ENCODE results near the gene MBP.

MBP gene

DNA sequence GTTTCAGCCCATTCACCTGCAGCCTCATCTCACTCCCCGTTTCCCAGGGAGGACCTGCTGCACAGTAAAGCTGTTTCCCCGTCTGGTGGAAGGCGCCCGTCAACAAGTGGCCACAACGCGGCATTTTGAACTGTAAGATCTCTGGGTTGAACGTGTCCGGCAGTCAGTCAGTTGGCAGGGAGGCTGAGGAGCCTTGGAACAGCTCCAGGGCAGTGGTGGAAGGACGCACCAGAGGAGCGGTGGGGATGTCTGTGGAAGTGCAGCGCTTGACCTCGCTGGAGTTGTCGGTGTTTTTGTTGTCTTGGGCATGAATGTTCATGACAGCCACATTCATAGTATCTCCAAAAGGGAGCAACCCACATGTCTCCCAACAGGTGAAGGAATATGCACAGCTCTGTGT, 31.4 kb upstream of the MBP start:
- Histone ChIP-seq H3K4me1 (ENCODE audit: control insufficient read depth, insufficient read depth, low read length) (no peaks in the 10 kb centered on the region), H3K4me3 (ENCODE audit: low read length) (no peak overlapping the region), H3K36me3 (ENCODE audit: control insufficient read depth, insufficient read depth, low read length) (no peaks in the 10 kb centered on the region)

DNA sequence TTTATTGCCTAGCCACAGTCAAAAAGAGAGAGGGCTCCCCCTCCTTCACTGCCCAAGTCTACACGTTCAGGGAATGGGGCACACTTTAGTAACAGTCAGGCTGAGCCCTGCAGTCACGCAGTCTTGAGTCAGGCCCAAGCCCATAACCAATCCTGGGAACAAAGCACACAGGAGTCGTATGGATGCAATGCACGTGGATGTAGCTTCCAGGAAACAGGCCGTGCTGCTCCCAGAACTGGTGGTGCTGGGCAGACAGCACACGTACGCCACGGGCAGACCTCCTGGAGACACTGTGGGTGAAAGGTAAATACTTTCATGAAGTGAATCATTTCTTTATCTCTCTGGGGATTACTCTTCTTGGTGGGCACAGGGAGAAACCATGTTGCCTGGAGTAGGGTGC, 30.0 kb upstream of the MBP start:
- Histone ChIP-seq H3K9ac (ENCODE audit: low read length) (no peak overlapping the region), H3K27ac (ENCODE audit: low read depth, low read length) (no peak overlapping the region), H3K4me3 (ENCODE audit: low read length) (no peak overlapping the region), H3K27me3 (ENCODE audit: control insufficient read depth, insufficient read depth, low read length) (no peaks in the 10 kb centered on the region), H3K36me3 (ENCODE audit: control insufficient read depth, insufficient read depth, low read length) (no peaks in the 10 kb centered on the region), H3K4me1 (ENCODE audit: control insufficient read depth, insufficient read depth, low read length) (no peaks in the 10 kb centered on the region)

More for the DNA sequence above, 31.4 kb upstream of the MBP start:
- Histone ChIP-seq H3K9ac (ENCODE audit: low read length) (no peak overlapping the region), H3K27me3 (ENCODE audit: control insufficient read depth, insufficient read depth, low read length) (no peaks in the 10 kb centered on the region), H3K27ac (ENCODE audit: low read depth, low read length) (no peak overlapping the region)

DNA sequence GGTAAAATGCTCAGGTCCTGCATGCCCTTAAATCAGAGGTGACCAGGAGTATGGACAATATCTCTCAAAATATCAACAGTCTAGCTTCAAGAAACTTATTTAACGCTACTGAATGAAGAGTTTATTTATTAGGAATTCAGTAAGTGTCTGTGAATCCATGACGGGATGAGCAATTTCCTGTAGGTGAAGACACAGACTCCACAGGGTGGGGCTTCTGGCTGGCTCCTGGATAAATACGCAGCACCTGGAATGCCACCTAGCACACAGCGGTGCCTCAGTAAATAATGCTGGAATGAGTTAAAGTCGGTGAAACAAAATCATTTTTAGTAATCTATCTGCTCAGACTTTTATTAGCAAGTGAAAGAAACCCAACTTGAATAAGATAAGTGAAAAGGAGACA, 29.4 kb upstream of the MBP start:
- Histone ChIP-seq H3K27ac (ENCODE audit: low read depth, low read length) (no peak overlapping the region), H3K9ac (ENCODE audit: low read length) (no peak overlapping the region), H3K4me3 (ENCODE audit: low read length) (no peak overlapping the region), H3K4me1 (ENCODE audit: control insufficient read depth, insufficient read depth, low read length) (no peaks in the 10 kb centered on the region), H3K27me3 (ENCODE audit: control insufficient read depth, insufficient read depth, low read length) (no peaks in the 10 kb centered on the region), H3K36me3 (ENCODE audit: control insufficient read depth, insufficient read depth, low read length) (no peaks in the 10 kb centered on the region)

DNA sequence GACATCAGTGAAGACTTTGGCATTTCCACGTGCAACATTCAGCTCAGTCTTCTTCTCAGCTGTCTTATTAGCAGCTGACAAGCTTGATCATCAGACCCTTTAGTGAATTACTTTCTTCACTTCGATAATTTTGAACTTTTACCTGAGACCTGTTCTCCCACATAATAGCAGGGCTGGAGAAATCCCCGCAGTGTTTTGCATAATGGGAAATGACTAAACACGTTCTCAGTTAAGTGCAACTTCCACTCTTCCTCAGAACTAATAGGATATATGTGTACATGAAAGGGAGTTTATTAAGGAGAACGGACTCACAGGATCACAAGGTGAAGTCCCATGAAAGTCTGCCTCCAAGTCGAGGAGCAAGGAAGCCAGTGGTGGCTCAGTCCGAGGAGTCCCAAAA, 28.8 kb upstream of the MBP start:
- H3K9ac ChIP-seq (ENCODE audit: low read length): no peak overlapping the region
- no peak overlapping the region for H3K27ac ChIP-seq (ENCODE audit: low read depth, low read length)
- H3K36me3 ChIP-seq (ENCODE audit: control insufficient read depth, insufficient read depth, low read length): no peaks in the 10 kb centered on the region
- H3K27me3 ChIP-seq (ENCODE audit: control insufficient read depth, insufficient read depth, low read length): no peaks in the 10 kb centered on the region
- no peaks in the 10 kb centered on the region for H3K4me1 ChIP-seq (ENCODE audit: control insufficient read depth, insufficient read depth, low read length)
- H3K4me3 ChIP-seq (ENCODE audit: low read length): no peak overlapping the region

DNA sequence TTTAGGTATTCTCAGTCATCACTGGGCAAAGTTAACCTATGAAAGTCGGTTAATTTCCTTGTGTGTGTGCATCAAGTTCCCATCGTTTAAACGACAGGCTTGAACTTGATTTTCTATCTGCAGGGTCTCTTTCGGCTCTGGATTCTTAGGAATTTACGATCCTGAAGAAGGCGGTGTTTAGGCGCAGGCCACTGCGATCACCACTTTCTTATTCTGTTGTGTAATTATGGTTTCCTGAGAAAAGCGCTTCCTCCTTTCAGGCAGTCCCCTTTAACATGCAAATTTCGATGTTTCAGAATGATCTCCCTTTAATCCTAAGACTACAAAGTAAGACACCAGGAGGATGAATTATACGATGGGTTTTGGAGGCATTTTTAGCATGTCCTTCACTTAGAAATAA, 27.9 kb upstream of the MBP start:
- Histone ChIP-seq H3K4me3 (ENCODE audit: low read length) (no peak overlapping the region), H3K27me3 (ENCODE audit: control insufficient read depth, insufficient read depth, low read length) (no peaks in the 10 kb centered on the region), H3K36me3 (ENCODE audit: control insufficient read depth, insufficient read depth, low read length) (no peaks in the 10 kb centered on the region), H3K4me1 (ENCODE audit: control insufficient read depth, insufficient read depth, low read length) (no peaks in the 10 kb centered on the region), H3K9ac (ENCODE audit: low read length) (no peak overlapping the region), H3K27ac (ENCODE audit: low read depth, low read length) (no peak overlapping the region)

DNA sequence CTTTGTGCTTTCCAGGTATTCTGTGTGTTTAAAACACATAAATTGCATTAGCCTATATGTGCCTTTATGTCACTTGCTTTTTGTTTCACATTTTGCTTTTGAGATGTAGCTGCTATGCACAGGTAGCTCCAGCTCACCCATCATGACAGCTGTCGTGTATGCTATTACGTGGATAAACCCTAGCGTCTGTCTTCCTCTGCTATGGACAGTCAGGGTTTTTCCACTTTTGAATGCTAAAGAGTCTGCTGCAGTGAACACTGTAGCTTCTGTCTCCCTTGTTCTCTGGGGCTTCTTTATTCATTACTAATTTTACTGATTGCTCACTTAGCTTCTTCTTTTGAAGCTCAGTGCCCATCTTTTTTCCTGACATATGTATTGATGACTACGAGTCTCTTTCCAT, 24.7 kb upstream of the MBP start:
- Histone ChIP-seq H3K36me3 (ENCODE audit: control insufficient read depth, insufficient read depth, low read length) (no peaks in the 10 kb centered on the region), H3K27ac (ENCODE audit: low read depth, low read length) (no peak overlapping the region), H3K9ac (ENCODE audit: low read length) (no peak overlapping the region), H3K4me1 (ENCODE audit: control insufficient read depth, insufficient read depth, low read length) (no peaks in the 10 kb centered on the region), H3K27me3 (ENCODE audit: control insufficient read depth, insufficient read depth, low read length) (no peaks in the 10 kb centered on the region), H3K4me3 (ENCODE audit: low read length) (no peak overlapping the region)

DNA sequence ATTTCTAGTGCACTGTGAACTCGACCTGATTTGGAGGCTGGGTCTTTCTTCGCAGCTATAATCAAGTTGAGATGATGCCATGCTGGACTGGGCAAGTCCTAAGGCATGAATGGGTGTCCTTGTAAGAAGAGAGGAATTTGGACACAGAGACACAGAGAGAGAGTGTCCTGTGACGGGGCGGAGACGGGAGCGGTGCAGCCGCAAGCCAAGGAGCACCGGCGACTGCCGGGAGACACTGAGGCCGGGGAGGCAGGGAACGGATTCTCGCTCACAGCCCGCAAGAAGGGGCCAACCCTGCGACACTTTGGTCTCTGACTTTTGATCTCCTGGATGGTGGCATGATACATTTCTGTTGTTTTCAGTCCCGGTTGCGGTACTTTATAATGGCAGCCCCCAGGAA, 22.4 kb upstream of the MBP start:
- H3K27me3 ChIP-seq (ENCODE audit: control insufficient read depth, insufficient read depth, low read length): no peaks in the 10 kb centered on the region
- H3K27ac ChIP-seq (ENCODE audit: low read depth, low read length): no peak overlapping the region
- no peaks in the 10 kb centered on the region for H3K4me1 ChIP-seq (ENCODE audit: control insufficient read depth, insufficient read depth, low read length)
- H3K9ac ChIP-seq (ENCODE audit: low read length): no peak overlapping the region
- H3K4me3 ChIP-seq (ENCODE audit: low read length): no peak overlapping the region
- H3K36me3 ChIP-seq (ENCODE audit: control insufficient read depth, insufficient read depth, low read length): no peaks in the 10 kb centered on the region

DNA sequence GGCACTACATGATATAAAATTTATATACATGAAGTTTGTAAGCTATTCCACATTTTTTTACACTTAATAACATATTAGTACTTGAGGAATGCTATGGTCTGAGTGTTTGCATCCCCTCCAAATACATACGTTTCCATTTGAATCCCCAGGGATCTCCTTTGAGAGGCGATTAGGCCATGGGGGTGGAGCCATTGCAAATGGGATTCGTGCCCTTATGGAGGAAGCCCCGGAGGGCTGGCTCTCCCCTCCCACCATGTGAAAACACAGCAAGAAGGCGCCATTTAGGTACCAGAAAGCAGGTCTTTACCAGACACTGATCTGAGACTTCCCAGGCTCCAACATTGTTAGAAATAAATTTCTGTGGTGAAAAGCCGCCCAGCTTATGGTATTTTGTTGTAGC, 20.8 kb upstream of the MBP start:
- H3K4me3 ChIP-seq (ENCODE audit: low read length): no peak overlapping the region
- no peaks in the 10 kb centered on the region for H3K27me3 ChIP-seq (ENCODE audit: control insufficient read depth, insufficient read depth, low read length)
- no peaks in the 10 kb centered on the region for H3K36me3 ChIP-seq (ENCODE audit: control insufficient read depth, insufficient read depth, low read length)
- H3K9ac ChIP-seq (ENCODE audit: low read length): no peak overlapping the region
- no peak overlapping the region for H3K27ac ChIP-seq (ENCODE audit: low read depth, low read length)
- H3K4me1 ChIP-seq (ENCODE audit: control insufficient read depth, insufficient read depth, low read length): no peaks in the 10 kb centered on the region

DNA sequence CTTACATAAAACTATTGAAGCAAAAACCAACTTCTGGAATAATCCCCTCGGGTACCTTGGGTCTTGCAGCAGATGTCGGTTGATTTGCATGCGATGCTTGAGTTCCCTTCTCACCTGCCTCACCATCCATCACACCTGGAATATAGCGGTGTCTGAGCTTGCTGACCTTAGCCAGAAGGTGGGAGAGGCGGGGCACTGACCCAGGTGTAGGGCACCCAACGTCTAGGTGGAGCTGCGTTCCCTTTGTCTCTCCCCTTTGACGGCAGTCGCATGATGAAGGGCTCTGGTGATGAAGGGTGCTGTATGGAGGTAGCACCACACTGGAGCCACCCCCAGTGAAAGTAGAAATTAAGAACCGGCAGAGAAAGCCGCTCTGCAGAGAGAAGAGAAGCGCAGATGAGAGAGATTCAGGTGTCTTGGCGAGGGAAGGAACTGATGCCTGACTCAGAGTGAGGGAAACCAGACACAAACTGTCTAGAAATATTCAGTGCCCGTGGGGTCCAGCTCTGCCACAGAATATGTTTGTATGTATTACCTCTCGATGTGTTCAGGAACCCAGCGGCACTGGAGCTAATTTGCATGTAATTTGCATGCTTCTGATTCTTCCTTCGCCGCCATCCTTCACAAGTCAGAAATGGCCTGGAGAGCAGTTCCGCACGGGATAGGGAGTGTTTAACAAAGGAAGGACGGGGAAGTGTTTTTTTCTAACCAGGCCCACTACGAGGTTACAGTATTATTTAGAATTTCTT, 19.4 kb upstream of the MBP start:
- Histone ChIP-seq H3K9ac (ENCODE audit: low read length) (no peak overlapping the region), H3K27ac (ENCODE audit: low read depth, low read length) (no peak overlapping the region), H3K27me3 (ENCODE audit: control insufficient read depth, insufficient read depth, low read length) (no peaks in the 10 kb centered on the region), H3K36me3 (ENCODE audit: control insufficient read depth, insufficient read depth, low read length) (no peaks in the 10 kb centered on the region), H3K4me1 (ENCODE audit: control insufficient read depth, insufficient read depth, low read length) (no peaks in the 10 kb centered on the region), H3K4me3 (ENCODE audit: low read length) (no peak overlapping the region)

DNA sequence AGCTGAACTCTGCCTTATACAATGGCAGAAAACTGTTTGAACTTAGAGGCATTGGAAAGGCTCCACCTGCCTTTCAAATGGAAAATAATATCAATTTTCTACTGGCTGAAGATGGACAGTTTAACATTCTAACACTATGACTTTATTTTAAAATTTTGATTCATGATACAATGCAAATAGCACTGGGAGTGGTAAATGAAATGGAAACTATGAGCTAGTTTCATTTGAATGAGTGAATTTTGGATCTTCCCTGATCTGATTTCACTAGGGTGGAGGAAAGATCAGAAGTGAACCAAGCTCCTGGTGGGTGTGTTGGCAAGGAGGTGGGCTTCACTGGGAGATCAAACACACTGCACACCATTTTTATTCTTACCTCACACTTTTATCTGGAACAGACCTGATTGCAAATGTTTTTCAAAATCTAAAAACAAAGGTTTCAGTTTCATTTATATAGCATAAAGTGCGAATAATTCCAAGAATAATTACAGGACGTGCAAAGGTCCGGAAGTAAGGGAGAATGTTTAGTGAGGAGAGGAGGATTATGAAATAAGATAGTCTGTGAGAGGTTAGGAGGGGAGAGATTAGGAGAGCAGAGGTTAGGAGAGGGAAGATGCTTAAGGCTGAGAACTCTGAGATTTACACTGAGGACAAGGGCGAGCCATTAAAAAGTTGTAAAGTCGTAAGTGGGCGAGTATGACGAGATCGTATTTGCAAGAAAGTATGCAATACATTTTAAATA, 18.6 kb upstream of the MBP start:
- H3K4me3 ChIP-seq (ENCODE audit: low read length): no peak overlapping the region
- H3K36me3 ChIP-seq (ENCODE audit: control insufficient read depth, insufficient read depth, low read length): no peaks in the 10 kb centered on the region
- no peak overlapping the region for H3K27ac ChIP-seq (ENCODE audit: low read depth, low read length)
- peaks cover 3% of the 10 kb centered on the region for H3K4me1 ChIP-seq (ENCODE audit: control insufficient read depth, insufficient read depth, low read length)
- no peaks in the 10 kb centered on the region for H3K27me3 ChIP-seq (ENCODE audit: control insufficient read depth, insufficient read depth, low read length)
- H3K9ac ChIP-seq (ENCODE audit: low read length): no peak overlapping the region

DNA sequence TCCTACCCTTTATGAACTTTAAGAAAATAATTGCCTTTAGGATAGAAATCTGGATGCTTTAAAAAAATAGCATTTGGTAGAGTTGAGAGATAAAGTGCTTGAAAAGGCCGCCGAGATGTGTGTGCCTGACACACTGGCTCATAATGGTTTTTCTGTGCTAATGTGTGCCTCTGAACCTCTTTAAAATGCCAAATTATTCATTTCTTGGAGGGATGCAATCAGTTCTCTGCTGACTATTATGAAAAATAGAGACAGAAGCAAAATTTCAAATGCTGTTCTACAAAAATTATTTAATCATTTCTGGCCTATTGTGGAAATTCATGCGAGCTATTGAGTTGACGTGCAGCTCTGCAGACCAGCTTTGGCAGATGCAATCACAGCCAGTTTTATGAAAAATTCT, 18.0 kb upstream of the MBP start:
- H3K4me3 ChIP-seq (ENCODE audit: low read length): no peak overlapping the region
- H3K27me3 ChIP-seq (ENCODE audit: control insufficient read depth, insufficient read depth, low read length): no peaks in the 10 kb centered on the region
- H3K27ac ChIP-seq (ENCODE audit: low read depth, low read length): no peak overlapping the region
- H3K36me3 ChIP-seq (ENCODE audit: control insufficient read depth, insufficient read depth, low read length): no peaks in the 10 kb centered on the region
- H3K4me1 ChIP-seq (ENCODE audit: control insufficient read depth, insufficient read depth, low read length): peaks cover 3% of the 10 kb centered on the region
- no peak overlapping the region for H3K9ac ChIP-seq (ENCODE audit: low read length)

DNA sequence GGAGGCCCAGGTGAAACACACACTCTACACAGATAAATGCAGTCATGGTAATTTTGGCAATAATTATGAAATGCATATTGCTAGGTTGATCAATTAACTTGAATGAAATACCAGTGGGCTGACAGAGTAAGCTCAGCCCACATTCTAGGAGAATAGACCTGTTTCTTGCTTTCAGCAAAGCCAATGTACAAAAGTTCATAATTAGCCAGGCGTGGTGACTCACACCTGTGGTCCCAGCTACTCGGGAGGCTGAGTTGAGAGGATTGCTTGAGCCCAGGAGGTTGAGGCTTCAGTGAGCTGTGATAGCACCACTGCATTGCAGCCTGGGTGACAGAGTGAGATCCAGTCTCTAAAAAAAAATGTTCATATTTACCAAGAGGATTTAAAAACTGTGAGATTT, 15.7 kb upstream of the MBP start:
- no peak overlapping the region for H3K4me3 ChIP-seq (ENCODE audit: low read length)
- no peaks in the 10 kb centered on the region for H3K36me3 ChIP-seq (ENCODE audit: control insufficient read depth, insufficient read depth, low read length)
- no peak overlapping the region for H3K9ac ChIP-seq (ENCODE audit: low read length)
- peaks cover 3% of the 10 kb centered on the region for H3K4me1 ChIP-seq (ENCODE audit: control insufficient read depth, insufficient read depth, low read length)
- no peak overlapping the region for H3K27ac ChIP-seq (ENCODE audit: low read depth, low read length)
- H3K27me3 ChIP-seq (ENCODE audit: control insufficient read depth, insufficient read depth, low read length): no peaks in the 10 kb centered on the region

DNA sequence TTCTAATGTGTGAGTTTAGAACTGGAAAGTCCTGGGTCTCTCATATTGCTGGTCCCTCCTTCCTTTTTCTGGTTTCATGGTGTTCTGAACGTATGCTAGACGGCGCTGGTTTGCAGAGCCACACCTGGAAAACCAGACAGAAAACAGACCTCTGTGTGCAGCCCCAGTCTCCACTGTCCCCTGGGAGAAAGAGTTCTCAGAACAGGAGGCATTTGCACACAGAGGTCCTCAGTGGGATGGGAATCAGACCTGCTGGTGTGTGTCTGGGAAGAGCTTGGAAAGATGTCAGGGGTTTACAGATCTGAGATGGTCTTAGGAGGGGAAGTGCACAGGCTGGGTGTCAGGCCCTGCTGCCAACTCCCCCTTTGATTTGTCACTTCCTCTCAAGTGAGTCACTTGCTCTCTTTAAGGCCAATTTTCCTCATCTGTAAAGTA, 14.9 kb upstream of the MBP start:
- Histone ChIP-seq H3K27me3 (ENCODE audit: control insufficient read depth, insufficient read depth, low read length) (no peaks in the 10 kb centered on the region), H3K4me3 (ENCODE audit: low read length) (no peak overlapping the region), H3K4me1 (ENCODE audit: control insufficient read depth, insufficient read depth, low read length) (peaks cover 3% of the 10 kb centered on the region), H3K36me3 (ENCODE audit: control insufficient read depth, insufficient read depth, low read length) (no peaks in the 10 kb centered on the region), H3K27ac (ENCODE audit: low read depth, low read length) (no peak overlapping the region), H3K9ac (ENCODE audit: low read length) (no peak overlapping the region)

Data from rectal smooth muscle tissue (tissue), 1 donor.